HG03460 (cell line): ENCODE measurements around the gene FYB1.

ENCODE experiments used
- ATAC-seq: cut with Tn5 transposase; IDR thresholded peaks from one replicate; pipeline ENCODE4 v1.9.1; 2021; ENCODE audit not compliant: unreplicated experiment

FYB1 gene

GRCh38 chr5:39164529-39165402 lies 54.6 kb downstream of the FYB1 start:
- ATAC-seq, result peak; percentile 64

GRCh38 chr5:39164016-39164415 lies 55.3 kb downstream of the FYB1 start:
- no peak for ATAC-seq

- ATAC-seq, result no peak
These were observed 57.8 kb downstream of the FYB1 start for GRCh38 chr5:39161578-39161977.

- ATAC-seq, result no peak
These were observed 58.7 kb downstream of the FYB1 start for GRCh38 chr5:39160576-39161213.

- no peak for ATAC-seq
These were observed 59.4 kb downstream of the FYB1 start for GRCh38 chr5:39159811-39160490.

GRCh38 chr5:39158786-39159185 lies 60.6 kb downstream of the FYB1 start:
- ATAC-seq, result no peak

- no peak for ATAC-seq
These were observed 61.2 kb downstream of the FYB1 start for GRCh38 chr5:39158127-39158593.

GRCh38 chr5:39157701-39158100 lies 61.7 kb downstream of the FYB1 start:
- no peak for ATAC-seq

GRCh38 chr5:39156082-39156481 lies 63.3 kb downstream of the FYB1 start:
- ATAC-seq, result no peak

GRCh38 chr5:39151745-39152144 lies 67.6 kb downstream of the FYB1 start:
- no peak for ATAC-seq

- no peak for ATAC-seq
These were observed 69.4 kb downstream of the FYB1 start for GRCh38 chr5:39149966-39150365.

GRCh38 chr5:39148983-39149534 lies 70.3 kb downstream of the FYB1 start:
- ATAC-seq, result no peak

- ATAC-seq, result no peak
These were observed 72.4 kb downstream of the FYB1 start for GRCh38 chr5:39146831-39147540.

- no peak for ATAC-seq
These were observed 76.1 kb downstream of the FYB1 start for GRCh38 chr5:39143151-39143860.

GRCh38 chr5:39140558-39141168 lies 78.7 kb downstream of the FYB1 start:
- no peak for ATAC-seq

- no peak for ATAC-seq
These were observed 80.5 kb downstream of the FYB1 start for GRCh38 chr5:39138892-39139291.

- no peak for ATAC-seq
These were observed 81.4 kb downstream of the FYB1 start for GRCh38 chr5:39137819-39138451.

- ATAC-seq, result no peak
These were observed 82.0 kb downstream of the FYB1 start for GRCh38 chr5:39137391-39137790.

- ATAC-seq, result no peak
These were observed 86.6 kb downstream of the FYB1 start for GRCh38 chr5:39132792-39133191.
